Trophoblast cell (in vitro differentiated cells and primary cell): Measurements from ENCODE around the gene C10orf53.

Experiments
- DNase-seq, 2 donors: peaks; one replicate each; pipeline ENCODE4 v3.0.0-alpha.2; 2016
- H2AFZ ChIP-seq: 2 replicates; pipeline ENCODE4 v1.6.1; 2013; ENCODE audit warnings: low read length, moderate library complexity, mild to moderate bottlenecking; ENCODE audit not compliant: insufficient read depth, poor library complexity
- H2AK5ac ChIP-seq: 2 replicates; pipeline ENCODE4 v1.6.1; 2013; ENCODE audit warnings: mild to moderate bottlenecking, low read length
- H2BK120ac ChIP-seq: 2 replicates; pipeline ENCODE4 v1.6.1; 2013; ENCODE audit warnings: low read length, mild to moderate bottlenecking, moderate library complexity; ENCODE audit not compliant: insufficient read depth, poor library complexity
- H2BK12ac ChIP-seq: 2 replicates; pipeline ENCODE4 v1.6.1; 2013; ENCODE audit warnings: mild to moderate bottlenecking, low read length, moderate library complexity
- H2BK5ac ChIP-seq: 2 replicates; pipeline ENCODE4 v1.6.1; 2013; ENCODE audit warnings: low read length, low read depth, moderate library complexity, mild to moderate bottlenecking; ENCODE audit not compliant: poor library complexity
- H3K14ac ChIP-seq: 2 replicates; pipeline ENCODE4 v1.6.1; 2013; ENCODE audit warnings: mild to moderate bottlenecking, low read length
- H3K18ac ChIP-seq: 2 replicates; pipeline ENCODE4 v1.6.1; 2013; ENCODE audit warnings: mild to moderate bottlenecking, low read length
- H3K23ac ChIP-seq: 2 replicates; pipeline ENCODE4 v1.6.1; 2013; ENCODE audit warnings: low read length
- H3K27ac ChIP-seq: 2 replicates; pipeline ENCODE4 v1.5.1; 2013; ENCODE audit warnings: low read depth, mild to moderate bottlenecking, inconsistent platforms, low read length, moderate library complexity
- H3K27me3 ChIP-seq: 2 replicates; pipeline ENCODE4 v1.6.1; 2013; ENCODE audit warnings: inconsistent platforms, mild to moderate bottlenecking, low read length, moderate library complexity; ENCODE audit not compliant: insufficient read depth
- H3K36me3 ChIP-seq, 2 experiments: 1 replicate in 1 of 2; 2 replicates in 1 of 2; pipeline ENCODE4 v1.6.1; 2013; ENCODE audit warnings: low read length in 2 of 2, mild to moderate bottlenecking in 2 of 2, moderate library complexity in 1 of 2; ENCODE audit not compliant: insufficient read depth in 2 of 2, control insufficient read depth in 1 of 2
- H3K4ac ChIP-seq: 2 replicates; pipeline ENCODE4 v1.6.1; 2013; ENCODE audit warnings: low read depth, mild to moderate bottlenecking, low read length, moderate library complexity
- H3K4me1 ChIP-seq, 2 experiments: 1 replicate in 1 of 2; 2 replicates in 1 of 2; pipeline ENCODE4 v1.6.1; 2013; ENCODE audit warnings: low read length in 2 of 2, mild to moderate bottlenecking in 2 of 2, moderate library complexity in 1 of 2; ENCODE audit not compliant: insufficient read depth in 2 of 2, control insufficient read depth in 1 of 2
- H3K4me2 ChIP-seq: 2 replicates; pipeline ENCODE4 v1.6.1; 2013; ENCODE audit warnings: inconsistent platforms, mild to moderate bottlenecking, low read length, moderate library complexity
- H3K4me3 ChIP-seq: 2 replicates; pipeline ENCODE4 v1.5.1; 2013; ENCODE audit warnings: mild to moderate bottlenecking, low read depth, low read length, inconsistent platforms
- H3K79me1 ChIP-seq: one replicate; pipeline ENCODE4 v1.6.1; 2013; ENCODE audit warnings: low read length
- H3K79me2 ChIP-seq: 2 replicates; pipeline ENCODE4 v1.6.1; 2013; ENCODE audit warnings: low read length, mild to moderate bottlenecking; ENCODE audit not compliant: control insufficient read depth, insufficient read depth, poor library complexity
- H3K9ac ChIP-seq: 2 replicates; pipeline ENCODE4 v1.6.1; 2013; ENCODE audit warnings: mild to moderate bottlenecking, low read length
- H3K9me3 ChIP-seq: 2 replicates; pipeline ENCODE4 v1.6.1; 2013; ENCODE audit warnings: low read depth, mild to moderate bottlenecking, control low read depth, inconsistent platforms, low read length; ENCODE audit not compliant: insufficient read depth
- H4K12ac ChIP-seq: 2 replicates; pipeline ENCODE4 v1.6.1; 2013; ENCODE audit warnings: low read depth, mild to moderate bottlenecking, low read length, moderate library complexity
- H4K8ac ChIP-seq: 2 replicates; pipeline ENCODE4 v1.6.1; 2013; ENCODE audit warnings: low read depth, mild to moderate bottlenecking, low read length, moderate library complexity
- H4K91ac ChIP-seq: one replicate; pipeline ENCODE4 v1.6.1; 2013; ENCODE audit warnings: low read depth, mild to moderate bottlenecking, low read length, moderate library complexity
- WGBS: extraction: QIAGEN DNeasy Blood & Tissue Kit; methylation state at CpG from one replicate; pipeline ENCODE4 v1.1.7; 2013; ENCODE audit warnings: missing lambda C conversion rate; ENCODE audit not compliant: insufficient read length, insufficient coverage; ENCODE audit errors: extremely low coverage; 5-methylcytosine and 5-hydroxymethylcytosine counted together

Gene C10orf53

GRCh38 chr10:49739426-49739825 is 60.0 kb downstream of the C10orf53 start:
- Histone ChIP-seq H2BK120ac (no peak overlapping the region), H3K23ac (no peak overlapping the region), H3K4me3 (no peak overlapping the region), H3K9ac (no peak overlapping the region), H4K12ac (no peak overlapping the region), H3K27me3 (no peaks in the 10 kb centered on the region), H3K9me3 (peaks cover 6% of the 10 kb centered on the region), H3K4me2 (no peak overlapping the region), H4K8ac (no peak overlapping the region), H3K79me1 (no peaks in the 10 kb centered on the region), H3K4ac (no peak overlapping the region), H3K4me1 (peaks cover 0 to 4% of the 10 kb centered on the region in 2 experiments), H3K14ac (no peak overlapping the region), H3K79me2 (no peaks in the 10 kb centered on the region), H2AK5ac (no peak overlapping the region), H3K27ac (no peak overlapping the region), H2BK5ac (no peak overlapping the region), H3K36me3 (peaks cover 17 to 38% of the 10 kb centered on the region in 2 experiments), H4K91ac (no peak overlapping the region), H2AFZ (no peak overlapping the region), H3K18ac (no peak overlapping the region), H2BK12ac (no peak overlapping the region)
- no peak for DNase-seq
- no CpG with 5 or more reads among the region's 14 CpGs for WGBS

- Histone ChIP-seq H3K4ac (no peak overlapping the region), H4K8ac (no peak overlapping the region), H3K23ac (no peak overlapping the region), H2AK5ac (no peak overlapping the region), H4K91ac (no peak overlapping the region), H3K9ac (no peak overlapping the region), H3K14ac (no peak overlapping the region), H2AFZ (no peak overlapping the region), H3K27ac (no peak overlapping the region), H3K9me3 (peaks cover 6% of the 10 kb centered on the region), H4K12ac (no peak overlapping the region), H3K27me3 (no peaks in the 10 kb centered on the region), H3K18ac (no peak overlapping the region), H3K36me3 (peaks cover 20 to 44% of the 10 kb centered on the region in 2 experiments), H2BK12ac (no peak overlapping the region), H3K79me1 (no peaks in the 10 kb centered on the region), H3K4me1 (no peaks in the 10 kb centered on the region), H2BK120ac (no peak overlapping the region), H2BK5ac (no peak overlapping the region), H3K4me3 (no peak overlapping the region), H3K4me2 (no peak overlapping the region), H3K79me2 (no peaks in the 10 kb centered on the region)
- no peak for DNase-seq
- WGBS: no CpG with 5 or more reads among the region's 16 CpGs
Observed at GRCh38 chr10:49740346-49741107, 61.1 kb downstream of the C10orf53 start.

- peaks cover 6% of the 10 kb centered on the region for H3K9me3 ChIP-seq
Observed at GRCh38 chr10:49741108-49741995, 61.9 kb downstream of the C10orf53 start.

GRCh38 chr10:49742683-49743463 is 63.4 kb downstream of the C10orf53 start:
- peaks cover 10% of the 10 kb centered on the region for H3K9me3 ChIP-seq
- no peak overlapping the region for H3K4ac ChIP-seq
- DNase-seq: no peak
- no peak overlapping the region for H2BK12ac ChIP-seq
- no peak overlapping the region for H3K18ac ChIP-seq
- H3K14ac ChIP-seq: no peak overlapping the region
- no peak overlapping the region for H2BK120ac ChIP-seq
- peaks cover 22 to 41% of the 10 kb centered on the region in 2 experiments for H3K36me3 ChIP-seq
- no peak overlapping the region for H2AK5ac ChIP-seq
- no peaks in the 10 kb centered on the region for H3K79me1 ChIP-seq
- no peak overlapping the region for H2BK5ac ChIP-seq
- no CpG with 5 or more reads among the region's 23 CpGs for WGBS
- H3K27ac ChIP-seq: no peak overlapping the region
- no peak overlapping the region for H2AFZ ChIP-seq
- H3K27me3 ChIP-seq: no peaks in the 10 kb centered on the region
- no peak overlapping the region for H3K9ac ChIP-seq
- no peak overlapping the region for H3K4me2 ChIP-seq
- H3K23ac ChIP-seq: no peak overlapping the region
- H4K12ac ChIP-seq: no peak overlapping the region
- H3K4me1 ChIP-seq: no peaks in the 10 kb centered on the region
- no peak overlapping the region for H4K91ac ChIP-seq
- no peak overlapping the region for H4K8ac ChIP-seq
- no peak overlapping the region for H3K4me3 ChIP-seq
- H3K79me2 ChIP-seq: no peaks in the 10 kb centered on the region

More at GRCh38 chr10:49741108-49741995, 61.9 kb downstream of the C10orf53 start:
- Histone ChIP-seq H2BK5ac (no peak overlapping the region), H4K91ac (no peak overlapping the region), H4K8ac (no peak overlapping the region), H3K27me3 (no peaks in the 10 kb centered on the region), H3K4me3 (peak overlapping the region; percentile 16), H3K4ac (no peak overlapping the region), H2BK120ac (no peak overlapping the region), H3K79me2 (no peaks in the 10 kb centered on the region), H2AK5ac (no peak overlapping the region), H3K18ac (no peak overlapping the region), H3K79me1 (no peaks in the 10 kb centered on the region), H3K36me3 (peaks cover 23 to 45% of the 10 kb centered on the region in 2 experiments), H3K14ac (no peak overlapping the region), H3K27ac (no peak overlapping the region), H4K12ac (no peak overlapping the region), H3K9ac (no peak overlapping the region), H3K23ac (peak overlapping the region; percentile 71), H3K4me2 (no peak overlapping the region), H2BK12ac (no peak overlapping the region), H2AFZ (no peak overlapping the region), H3K4me1 (no peaks in the 10 kb centered on the region)
- peak in 1 of 2 donors; percentile 3 for DNase-seq
- WGBS: no CpG with 5 or more reads among the region's 7 CpGs
